Brain pericyte (primary cell): ENCODE results near the gene NR3C2.

Source experiments
- DNase-seq: peaks from one replicate; pipeline ENCODE4 v3.0.0-alpha.2; 2012; ENCODE audit warnings: low read depth, low spot score

Gene NR3C2

DNA sequence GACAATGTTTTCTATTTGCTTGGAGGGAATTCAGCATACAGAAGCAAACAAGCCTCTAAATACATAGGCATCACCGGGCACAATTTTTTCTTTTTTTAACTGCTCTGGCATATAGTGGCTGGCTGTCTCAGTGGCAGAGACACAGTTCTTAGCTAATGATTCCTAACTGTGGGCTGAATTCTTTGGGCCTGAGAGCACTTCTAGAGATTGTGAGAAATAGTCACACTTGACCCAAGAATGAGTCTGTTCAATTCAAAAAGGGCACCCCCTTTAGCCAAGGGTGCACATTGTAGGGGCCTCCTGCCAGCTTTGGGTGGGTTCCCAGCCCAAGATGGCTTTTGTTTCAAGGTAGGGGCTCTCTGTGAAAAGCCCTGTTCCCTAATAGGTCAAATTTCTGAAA is 364.6 kb downstream of the NR3C2 start:
- no peak for DNase-seq

DNA sequence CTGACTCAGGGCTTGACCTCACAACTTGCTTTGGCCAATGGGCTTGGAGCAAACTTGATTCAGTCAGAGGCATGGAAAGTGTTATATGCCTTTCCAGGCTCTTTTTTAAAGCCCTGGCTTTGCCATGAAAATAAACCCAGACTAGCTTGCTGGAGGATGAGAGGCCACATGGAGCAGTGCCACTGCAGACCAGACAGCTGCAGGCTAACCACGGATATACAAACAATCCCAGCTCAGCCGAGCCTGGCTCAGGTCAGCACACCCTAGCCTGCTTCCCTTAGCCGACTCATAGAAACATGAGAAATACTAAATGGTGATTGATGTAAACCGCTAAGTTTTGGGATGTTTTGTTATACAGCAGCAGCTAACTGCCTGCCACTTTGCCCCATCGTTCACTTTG is 365.2 kb downstream of the NR3C2 start:
- DNase-seq: no peak

DNA sequence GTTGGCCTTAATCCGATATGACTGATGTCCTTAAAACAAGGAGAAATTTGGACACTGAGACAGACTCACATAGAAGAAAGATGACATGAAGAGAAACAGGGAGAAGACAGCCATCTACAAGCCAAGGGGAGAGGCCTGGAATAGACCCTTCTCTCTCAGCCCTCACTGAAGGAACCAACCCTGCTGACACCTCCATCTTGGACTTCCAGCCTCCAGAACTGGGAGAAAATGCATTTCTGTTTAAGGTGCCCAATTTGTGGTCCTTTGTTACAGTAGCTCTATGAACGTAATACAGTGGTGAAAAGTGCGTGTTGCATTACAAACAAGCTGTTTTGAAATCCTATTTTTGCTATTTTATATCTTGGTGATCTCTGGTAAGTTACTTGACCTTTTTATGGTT is 366.8 kb downstream of the NR3C2 start:
- no peak for DNase-seq

DNA sequence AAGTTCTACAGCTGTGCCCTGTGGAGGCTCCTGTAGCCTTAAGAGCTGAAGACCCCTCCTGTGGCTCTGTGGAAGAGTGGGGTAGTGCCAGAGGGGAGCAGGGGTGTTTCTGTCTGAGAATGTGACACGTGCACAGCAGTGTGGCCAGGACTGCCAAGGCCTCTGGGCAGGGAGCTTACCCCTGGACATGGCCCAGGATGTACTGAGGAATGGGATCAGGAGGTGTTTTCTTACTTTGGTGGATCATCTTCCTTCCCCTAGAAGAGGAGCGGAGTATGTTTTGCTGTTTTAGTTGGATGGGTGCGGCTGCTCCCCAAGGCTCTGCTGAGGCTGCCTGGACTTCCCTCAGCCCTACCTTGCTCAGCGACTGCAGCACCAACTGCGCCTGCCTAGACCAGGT is 367.8 kb downstream of the NR3C2 start:
- DNase-seq: no peak

DNA sequence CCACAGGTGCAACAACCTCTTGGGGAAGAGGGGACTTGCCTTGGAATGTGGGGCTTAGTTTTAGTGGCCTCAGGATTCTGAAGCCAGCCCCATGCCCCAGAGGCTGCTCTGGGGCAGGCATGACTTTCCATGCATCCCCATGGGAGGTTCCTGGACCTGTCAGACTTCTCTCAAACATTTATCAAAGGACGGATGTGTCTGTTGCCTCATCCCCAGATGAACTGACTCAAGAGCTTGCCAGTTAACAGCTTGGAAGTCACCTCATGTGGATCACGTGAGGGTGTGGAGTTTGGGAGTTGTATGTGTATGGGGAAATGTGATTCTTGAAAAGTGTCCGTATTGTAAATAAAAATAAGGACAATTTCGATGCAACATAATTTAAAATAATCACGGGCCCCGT is 368.9 kb downstream of the NR3C2 start:
- DNase-seq: no peak

DNA sequence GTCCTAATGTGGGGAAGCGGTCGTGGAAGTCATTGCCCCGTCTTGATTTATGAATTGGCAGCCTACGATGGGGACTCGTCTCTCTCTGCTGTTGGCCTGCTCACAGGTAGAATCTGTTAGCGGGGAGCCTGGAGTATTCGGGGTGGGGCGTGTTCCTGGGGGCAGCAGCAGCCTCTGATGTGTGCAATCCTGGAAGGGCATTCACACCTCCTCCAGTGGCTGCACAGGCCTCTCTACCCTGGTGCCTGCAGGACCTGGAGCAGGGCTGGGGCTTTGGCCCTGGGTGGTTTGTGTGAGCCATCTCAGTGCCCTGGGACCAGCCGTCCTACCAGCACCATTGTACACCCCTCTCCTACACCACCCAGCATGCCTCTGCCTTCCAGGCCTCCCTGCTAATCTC is 369.4 kb downstream of the NR3C2 start:
- no peak for DNase-seq

DNA sequence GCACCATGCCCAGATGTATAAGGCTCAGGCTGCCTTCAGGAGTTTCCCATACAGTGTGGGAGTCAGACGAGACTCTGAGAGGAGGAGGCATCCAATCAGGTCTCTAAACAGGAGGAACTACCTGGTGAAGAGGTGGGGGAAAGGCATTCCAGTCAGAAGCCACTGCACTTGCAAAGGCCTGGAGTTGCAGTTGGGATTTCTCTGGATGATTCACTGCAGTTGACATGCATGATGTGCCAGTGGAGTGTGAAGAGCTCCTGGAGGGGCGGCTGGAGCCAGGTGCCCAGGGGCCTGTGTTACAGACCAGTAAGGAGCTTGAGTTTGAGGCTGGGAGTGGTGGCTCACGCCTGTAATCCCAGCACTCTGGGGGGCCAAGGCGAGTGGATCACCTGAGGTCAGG is 371.2 kb downstream of the NR3C2 start:
- DNase-seq: no peak

DNA sequence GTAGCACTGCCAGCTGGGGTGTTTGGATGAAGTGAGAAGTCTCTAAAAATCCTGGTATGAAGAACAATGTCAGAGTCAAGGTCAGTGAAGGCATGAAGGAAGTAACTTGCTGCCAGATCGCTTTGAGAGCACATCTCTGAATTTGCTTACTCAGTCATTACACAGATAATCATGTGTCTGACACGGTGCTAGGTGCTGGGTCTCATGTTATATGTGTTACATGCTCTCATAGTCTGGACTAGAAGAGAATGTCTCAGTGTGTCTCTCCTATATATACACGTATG is 372.4 kb downstream of the NR3C2 start:
- no peak for DNase-seq

DNA sequence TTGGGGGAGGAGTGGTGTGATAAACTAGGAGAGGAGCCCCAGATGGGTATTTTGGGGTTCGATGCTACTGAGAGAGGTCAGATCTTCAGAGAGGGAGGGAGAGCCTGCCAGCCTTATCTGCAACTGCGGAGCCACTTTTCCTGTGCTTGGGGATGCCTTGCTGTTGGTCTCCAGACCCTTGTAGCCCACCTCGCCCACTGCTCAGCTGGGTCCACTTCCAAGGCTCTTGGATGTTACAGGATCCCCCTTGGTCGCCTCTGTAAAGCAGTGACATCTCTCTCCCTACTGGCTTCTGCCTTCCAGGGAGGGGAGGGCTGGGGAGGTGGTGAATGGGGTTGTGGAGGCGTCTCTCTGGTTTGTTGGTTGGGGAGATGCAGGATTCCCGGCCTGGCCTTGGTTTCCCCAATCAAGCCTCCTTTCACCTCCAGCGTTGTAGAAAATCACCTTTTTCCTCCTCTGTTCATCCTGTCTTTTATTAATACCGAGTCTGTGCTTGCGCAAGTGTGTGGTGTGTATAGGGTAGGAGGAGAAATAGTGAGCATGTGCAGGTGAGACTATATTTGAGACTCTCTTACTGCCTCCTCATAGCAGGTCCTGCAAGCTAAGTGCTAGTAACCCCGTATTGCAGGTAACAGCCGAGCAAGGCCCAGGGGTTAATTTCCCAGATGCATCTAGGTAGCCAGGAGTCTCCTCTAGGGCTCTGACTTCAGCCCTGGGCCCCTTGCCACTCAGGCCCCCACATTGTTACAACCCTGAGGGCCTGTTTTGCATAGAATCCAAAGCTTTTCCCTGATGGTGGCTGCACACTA is 372.9 kb downstream of the NR3C2 start:
- DNase-seq: no peak

DNA sequence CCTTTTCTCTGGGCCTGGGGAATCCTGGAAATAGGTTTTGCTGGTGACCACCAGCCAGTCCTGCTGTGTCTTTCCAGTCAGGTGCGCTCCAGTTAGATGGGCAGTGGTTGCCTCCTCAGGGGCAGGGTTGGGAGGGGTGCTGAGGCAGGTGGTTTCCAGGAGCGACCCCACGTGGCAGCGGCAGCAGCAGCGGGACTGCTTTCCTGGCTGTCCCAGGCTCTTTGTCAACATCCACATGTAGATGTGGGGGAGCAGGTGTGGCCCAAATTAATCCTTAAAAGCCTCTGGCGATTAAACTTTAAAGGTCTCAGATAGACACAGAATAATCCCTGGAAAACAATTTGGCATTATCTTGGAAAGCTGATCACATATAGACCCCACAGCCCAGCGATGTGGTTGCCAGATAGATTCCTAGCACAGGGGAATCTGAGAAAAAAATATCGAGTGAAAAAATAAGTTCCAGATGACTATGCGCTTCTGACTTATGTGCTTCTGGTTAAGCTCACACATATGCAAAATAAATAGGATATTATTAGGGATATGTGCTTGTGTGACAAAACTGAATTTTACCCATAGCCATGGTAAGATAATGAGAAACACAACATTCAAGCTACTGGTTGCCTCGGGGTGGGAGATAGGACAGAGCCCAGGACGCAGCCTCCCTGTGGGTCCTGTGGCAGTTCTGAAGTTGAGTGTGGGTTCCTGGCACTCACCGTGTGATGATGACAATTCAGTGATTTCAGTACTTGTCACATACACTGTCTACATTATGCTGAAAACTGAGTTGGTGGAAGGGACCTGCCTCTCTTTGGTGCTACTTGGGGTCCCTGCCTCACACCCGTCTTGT is 373.9 kb downstream of the NR3C2 start:
- DNase-seq: no peak

DNA sequence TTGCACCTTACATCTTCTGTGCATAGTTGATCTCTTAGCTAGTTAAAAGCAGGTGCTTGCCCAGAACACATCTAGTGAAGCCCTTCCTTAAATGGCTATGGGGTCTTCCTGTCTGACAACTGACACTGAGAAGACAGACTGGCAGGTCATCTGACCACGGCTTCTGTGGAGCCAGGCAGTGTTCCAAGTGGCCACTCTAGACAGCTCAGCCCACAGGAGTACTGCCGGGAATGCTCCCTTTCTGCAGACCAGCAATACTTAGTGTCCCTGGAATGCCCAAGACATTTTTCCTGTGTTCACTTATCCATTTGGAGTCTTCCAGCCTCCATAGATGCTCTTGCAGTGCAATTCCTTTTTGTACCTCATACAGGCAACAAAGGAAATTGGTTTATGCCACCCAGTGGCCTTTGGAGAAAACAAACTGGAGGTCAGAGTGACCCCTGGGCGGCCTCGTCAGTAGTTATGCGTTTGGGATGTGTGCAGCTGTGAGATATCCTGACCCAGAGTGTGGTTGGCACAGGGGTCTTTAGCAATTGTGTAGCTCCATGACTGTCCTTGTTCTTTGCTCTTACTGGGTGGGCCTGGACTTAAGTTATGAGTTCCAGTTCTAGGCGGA is 374.8 kb downstream of the NR3C2 start:
- no peak for DNase-seq

DNA sequence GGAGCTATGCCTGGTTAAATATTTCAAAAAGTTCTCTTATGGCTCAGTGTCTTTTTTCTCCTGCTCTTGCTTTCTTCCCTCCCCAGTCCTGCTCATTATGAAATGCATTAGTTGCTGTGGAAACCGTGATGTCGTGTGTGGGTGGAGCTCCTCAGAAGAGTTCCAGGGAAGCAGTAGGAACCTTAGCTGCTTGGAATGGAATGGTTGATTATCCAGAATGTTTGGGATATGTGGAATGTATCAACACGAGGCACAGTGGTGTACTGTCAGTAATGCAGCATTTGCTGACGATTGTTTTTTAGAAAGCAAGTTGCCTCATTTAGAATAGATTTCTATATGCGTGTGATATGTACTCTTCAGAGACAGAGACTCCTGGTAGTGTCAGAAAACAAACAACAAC is 377.1 kb downstream of the NR3C2 start:
- no peak for DNase-seq

DNA sequence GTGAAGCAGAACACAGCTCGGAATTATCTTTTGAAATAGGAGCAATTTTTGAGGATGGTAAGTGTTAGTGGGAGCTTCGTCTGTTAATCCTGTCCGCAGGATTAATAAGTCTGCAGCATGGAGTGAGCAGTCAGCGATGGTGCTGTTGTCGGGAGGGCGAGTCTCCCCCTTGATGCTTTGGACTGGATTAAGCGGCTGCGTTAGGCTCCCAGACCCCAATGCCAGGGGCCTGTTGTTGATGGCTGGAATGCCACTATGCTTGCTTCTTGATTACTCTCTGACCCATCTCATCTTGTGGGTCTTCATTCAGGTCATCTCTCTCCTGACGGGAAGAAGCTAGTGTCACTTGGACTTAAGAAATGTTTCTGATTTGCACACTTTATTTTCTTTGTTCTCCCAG is 377.8 kb downstream of the NR3C2 start:
- DNase-seq: no peak

DNA sequence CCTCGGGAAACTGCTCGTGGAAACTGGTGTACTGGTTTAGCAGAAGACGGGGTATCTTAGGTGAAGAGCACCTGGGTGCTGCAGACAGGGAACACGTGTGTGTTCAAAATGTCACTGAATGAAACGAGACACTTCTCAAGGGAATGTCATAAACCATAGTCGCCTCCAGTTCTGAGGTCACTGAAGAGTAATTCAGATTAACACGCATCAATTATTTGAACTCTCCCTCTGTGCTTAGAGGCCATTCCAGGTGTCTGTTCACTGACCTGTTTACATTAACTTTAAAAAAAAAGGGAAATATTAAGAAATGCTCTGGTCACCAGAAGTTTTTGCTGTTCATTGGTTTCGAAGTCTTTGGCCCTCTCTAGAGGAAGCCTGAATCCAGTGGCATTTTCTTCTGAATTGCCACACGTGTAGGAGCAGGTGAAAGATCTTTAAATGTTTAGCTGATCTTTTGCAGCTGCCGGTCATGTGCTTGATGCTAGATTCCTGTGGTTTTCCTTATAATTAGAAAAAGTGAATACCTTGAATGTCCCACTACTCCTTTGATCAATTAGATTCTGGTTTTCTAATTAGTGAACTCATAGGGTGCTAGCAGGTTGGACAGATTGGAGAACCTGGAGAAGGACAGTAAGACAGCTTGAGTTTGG is 379.8 kb downstream of the NR3C2 start:
- no peak for DNase-seq

DNA sequence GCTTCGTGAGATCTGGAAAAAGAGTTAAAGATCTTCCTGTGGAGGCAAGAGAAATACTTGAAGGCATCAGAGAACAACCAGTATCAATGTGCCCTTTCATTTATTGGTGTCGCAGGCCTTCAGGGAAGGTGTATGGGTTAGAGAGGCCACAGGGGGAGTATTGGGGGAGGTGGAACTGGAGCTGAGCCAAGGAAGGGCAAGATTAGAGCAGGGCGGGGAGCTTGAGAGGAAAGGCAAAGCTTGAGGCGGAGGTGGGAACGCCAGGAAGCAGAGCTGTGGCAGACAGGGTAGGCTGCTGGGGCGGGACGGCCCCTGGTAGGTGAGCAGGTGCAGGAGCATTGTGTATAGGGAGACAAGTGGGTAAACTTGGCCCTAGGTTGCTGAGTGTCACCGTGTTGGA is 380.4 kb downstream of the NR3C2 start:
- no peak for DNase-seq

DNA sequence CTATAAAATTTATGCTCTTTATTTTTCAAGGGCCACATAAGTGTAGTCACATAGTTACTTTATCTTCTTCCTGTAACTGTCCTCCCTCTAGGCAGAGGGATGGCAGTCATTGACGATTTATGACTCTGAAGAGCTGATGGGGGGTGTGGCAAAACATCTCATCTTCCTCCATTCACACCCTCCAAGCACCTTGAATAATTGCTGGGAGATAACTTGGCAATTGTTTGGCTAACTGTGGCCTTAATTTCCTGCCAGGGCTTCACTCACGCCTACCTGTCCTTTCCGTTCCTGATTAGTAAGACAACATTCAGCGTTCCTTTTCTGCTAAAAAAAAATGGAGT is 381.1 kb downstream of the NR3C2 start:
- DNase-seq: no peak

DNA sequence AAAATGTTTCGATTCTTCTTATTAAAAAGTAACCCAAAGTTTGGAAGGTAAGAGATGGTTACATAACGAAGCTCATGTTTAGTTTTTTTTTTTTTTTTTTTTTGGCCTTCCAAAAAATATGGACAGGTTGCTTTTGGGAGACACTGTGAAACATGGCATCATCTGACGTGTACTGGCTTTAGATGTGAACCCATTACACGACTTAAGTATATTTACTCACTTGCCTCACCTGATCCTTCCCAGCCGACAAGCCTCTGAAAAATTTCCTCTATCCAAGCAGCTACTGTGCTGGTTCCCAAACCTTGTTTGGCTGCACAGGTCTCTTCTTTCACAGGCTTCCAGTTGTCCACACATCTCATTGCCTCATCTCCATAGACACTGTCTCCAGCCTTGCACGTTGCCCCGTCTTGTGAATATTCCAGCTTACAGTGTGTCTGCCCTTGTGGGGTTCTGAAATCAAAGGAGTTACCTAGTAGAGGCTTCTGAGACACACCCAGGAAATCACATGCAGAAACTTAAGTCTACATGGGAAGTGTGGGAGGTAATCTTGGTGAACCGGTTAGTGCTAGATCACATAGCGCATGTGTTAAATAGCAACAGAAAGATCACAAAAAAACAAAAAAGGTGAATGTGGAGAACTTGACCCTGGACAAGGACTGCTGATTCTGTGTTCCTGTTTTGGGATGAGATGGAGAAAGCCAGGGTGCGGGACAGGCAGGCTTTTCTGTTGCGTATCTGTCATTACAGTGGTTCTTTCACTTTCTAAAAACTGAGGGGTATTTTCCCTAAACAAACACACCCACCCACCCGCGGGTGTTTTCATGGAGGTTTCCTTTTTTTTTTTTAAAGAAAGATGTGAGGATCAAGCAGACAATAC is 381.7 kb downstream of the NR3C2 start:
- no peak for DNase-seq

DNA sequence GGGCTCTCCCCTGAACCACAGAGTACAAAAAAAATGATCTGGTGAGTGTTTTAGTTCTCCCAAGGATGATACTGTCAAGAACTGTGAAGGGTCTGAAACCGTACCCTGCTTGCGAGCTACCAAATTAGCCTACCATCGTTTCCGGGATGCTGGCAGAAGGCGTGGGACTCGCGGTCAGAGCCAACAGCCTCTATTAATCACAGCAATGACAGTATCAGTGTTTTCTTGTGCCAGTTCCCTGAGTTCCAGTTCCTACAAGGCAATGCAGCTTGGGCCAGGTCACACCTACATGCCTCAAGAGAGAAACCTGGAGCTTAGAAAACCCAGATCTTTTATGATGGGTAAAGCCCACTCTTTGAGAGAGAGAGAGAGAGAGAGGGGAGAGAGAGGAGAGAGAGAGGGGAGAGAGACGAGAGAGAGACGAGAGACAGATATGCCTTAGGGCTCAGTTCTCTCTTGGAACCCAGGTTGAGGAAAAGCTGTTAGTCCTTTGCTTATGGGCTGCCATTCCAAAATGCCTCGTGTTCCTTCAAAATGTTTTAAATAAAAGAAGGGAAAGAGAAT is 382.5 kb downstream of the NR3C2 start:
- DNase-seq: no peak

DNA sequence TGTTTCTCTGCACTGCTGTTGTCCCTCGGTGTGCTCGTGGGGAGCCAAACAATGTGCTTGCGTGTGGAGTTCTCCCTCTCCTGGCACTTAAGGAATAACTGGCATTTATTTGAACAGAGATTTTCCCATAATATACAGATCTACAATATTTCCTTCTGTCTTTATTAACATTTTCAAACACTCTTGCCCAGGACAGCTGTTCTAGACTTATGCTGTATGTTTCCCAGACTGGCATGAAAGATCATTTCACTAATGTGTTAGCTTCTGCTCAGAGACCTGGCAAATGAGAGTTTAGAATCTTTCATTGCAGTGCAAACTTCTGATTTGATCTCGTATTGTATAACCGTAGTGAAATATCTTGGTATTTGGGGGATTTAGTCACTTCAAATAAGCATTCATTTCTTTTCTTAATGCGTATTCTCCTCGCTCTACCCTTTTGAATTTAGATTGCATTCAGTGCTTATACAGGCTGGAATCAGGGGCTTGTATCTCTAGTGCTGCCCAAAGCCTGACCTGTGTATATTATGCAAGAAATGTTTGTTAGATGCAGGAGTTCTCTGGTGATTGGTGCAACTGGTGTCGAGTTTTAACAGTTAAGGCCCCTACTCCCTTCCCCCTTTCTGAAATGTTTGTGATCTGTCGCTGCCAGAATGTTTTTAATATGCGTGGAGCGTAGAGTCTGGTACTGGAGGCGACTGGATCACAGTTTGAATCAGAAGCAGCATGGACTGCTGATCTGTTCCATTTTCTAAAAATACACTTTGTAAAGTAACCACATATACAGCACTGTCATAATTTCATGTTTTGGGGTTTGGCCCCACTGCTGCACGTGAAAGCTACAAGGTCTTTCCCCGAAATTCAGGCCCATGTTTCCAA is 384.0 kb downstream of the NR3C2 start:
- no peak for DNase-seq

DNA sequence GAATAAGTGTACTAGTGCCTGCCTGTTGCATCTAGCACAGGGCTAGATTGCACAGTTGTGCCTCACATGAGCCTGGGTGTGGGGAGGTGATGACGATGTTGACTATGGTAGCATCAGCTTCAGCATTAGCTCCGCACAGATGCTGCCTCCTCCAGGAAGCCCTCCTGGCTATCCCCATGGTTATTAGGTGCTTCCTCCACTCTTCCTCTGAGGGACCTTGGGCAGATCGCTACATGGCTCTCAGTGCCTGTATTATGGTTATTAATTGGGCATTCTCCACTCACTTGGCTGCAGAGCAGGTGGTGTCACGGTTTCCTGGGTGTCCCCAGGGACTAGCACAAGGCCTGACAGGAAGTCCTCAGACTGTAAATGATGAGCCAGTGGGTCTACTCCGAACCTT is 384.7 kb downstream of the NR3C2 start:
- DNase-seq: no peak
